Fibroblast of lung (primary cell): ENCODE measurements around the gene EIF2S1. TPM values are rescaled to one million over a fixed set of nuclear protein-coding genes. Genes with fewer than 3 reads are reported as not detected.

ENCODE experiments used
- DNase-seq, 2 donors: peaks; one replicate each; pipeline versions ENCODE4 v3.0.0 to v3.0.0-alpha.2; 2010; ENCODE audit warnings: low read depth in 2 of 2
- H2AFZ ChIP-seq: 2 replicates; pipeline ENCODE4 v1.5.1; 2012; ENCODE audit warnings: low read length, control low read depth, inconsistent platforms
- H3K27ac ChIP-seq: 2 replicates; pipeline ENCODE4 v1.5.1; 2011; ENCODE audit warnings: low read length, control low read depth; ENCODE audit not compliant: insufficient read depth
- H3K27me3 ChIP-seq: 2 replicates; pipeline ENCODE4 v1.5.1; 2011; ENCODE audit warnings: mild to moderate bottlenecking, low read length; ENCODE audit not compliant: control insufficient read depth, insufficient read depth
- H3K36me3 ChIP-seq: 2 replicates; pipeline ENCODE4 v1.5.1; 2011; ENCODE audit warnings: low read length; ENCODE audit not compliant: control insufficient read depth, insufficient read depth
- H3K4me1 ChIP-seq: 2 replicates; pipeline ENCODE4 v1.5.1; 2011; ENCODE audit warnings: low read length; ENCODE audit not compliant: control insufficient read depth, insufficient read depth; ENCODE audit errors: extremely low read depth
- H3K4me2 ChIP-seq: 2 replicates; pipeline ENCODE4 v1.5.1; 2011; ENCODE audit warnings: low read length, control low read depth; ENCODE audit not compliant: insufficient read depth; ENCODE audit errors: extremely low read depth
- H3K4me3 ChIP-seq, 4 experiments: fragments of 200-600 bp in 1 of 4; sonication (generic) in 1 of 4; replicated peaks in 1 of 4; 2 replicates each; pipeline ENCODE4 v1.5.1; 2011 to 2016; ENCODE audit warnings: low read length in 4 of 4, low read depth in 3 of 4, mild to moderate bottlenecking in 3 of 4, control low read depth in 2 of 4, inconsistent platforms in 1 of 4, mixed read lengths in 1 of 4; ENCODE audit not compliant: insufficient read depth in 1 of 4; ENCODE audit errors: control extremely low read depth in 1 of 4
- H3K79me2 ChIP-seq: 2 replicates; pipeline ENCODE4 v1.5.1; 2012; ENCODE audit warnings: mild to moderate bottlenecking, low read length, inconsistent platforms; ENCODE audit not compliant: control insufficient read depth, insufficient read depth
- H3K9ac ChIP-seq: 2 replicates; pipeline ENCODE4 v1.5.1; 2011; ENCODE audit warnings: mild to moderate bottlenecking, low read length, control low read depth; ENCODE audit not compliant: insufficient read depth
- H3K9me3 ChIP-seq: 2 replicates; pipeline ENCODE4 v1.5.1; 2012; ENCODE audit warnings: low read depth, low read length; ENCODE audit not compliant: control insufficient read depth, insufficient read depth
- H4K20me1 ChIP-seq: 2 replicates; pipeline ENCODE4 v1.5.1; 2011; ENCODE audit warnings: low read length; ENCODE audit not compliant: control insufficient read depth, insufficient read depth; ENCODE audit errors: extremely low read depth
- EZH2 ChIP-seq: IDR thresholded peaks from 2 replicates; pipeline ENCODE4 v1.5.1; 2012; ENCODE audit warnings: low read length, control low read depth, mild to moderate bottlenecking; ENCODE audit errors: missing control alignments
- polyA plus RNA-seq, 2 donors: library from polyadenylated mRNA; depleted of rRNA in 1 of 2; stranded (reverse) in 1 of 2; unstranded in 1 of 2; fragments of >200 nt; gene quantifications; 2 replicates each; pipeline ENCODE4 v1.2.1, GENCODE V29; 2011 to 2012; ENCODE audit warnings: missing spikeins in 1 of 2
- total RNA-seq: library from RNA; depleted of rRNA; stranded (reverse); fragments of >200 nt; gene quantifications from 2 replicates; pipeline ENCODE4 v1.2.1, GENCODE V29; 2014
- TF ChIP-seq, protein P1 (sequence below), 2 donors: IDR thresholded peaks in 1 of 2; conservative IDR thresholded peaks in 1 of 2; 1 replicate in 1 of 2; 2 replicates in 1 of 2; pipeline ENCODE4 v1.5.1; 2011 to 2012; ENCODE audit warnings: low read length in 2 of 2, control low read depth in 1 of 2, inconsistent platforms in 1 of 2, low read depth in 1 of 2, mild to moderate bottlenecking in 1 of 2

EIF2S1 gene
- total and polyA plus RNA-seq, 2 donors (not counting 1 experiment from before 2014, with no cell fraction given) = 180 to 182 TPM

DNA sequence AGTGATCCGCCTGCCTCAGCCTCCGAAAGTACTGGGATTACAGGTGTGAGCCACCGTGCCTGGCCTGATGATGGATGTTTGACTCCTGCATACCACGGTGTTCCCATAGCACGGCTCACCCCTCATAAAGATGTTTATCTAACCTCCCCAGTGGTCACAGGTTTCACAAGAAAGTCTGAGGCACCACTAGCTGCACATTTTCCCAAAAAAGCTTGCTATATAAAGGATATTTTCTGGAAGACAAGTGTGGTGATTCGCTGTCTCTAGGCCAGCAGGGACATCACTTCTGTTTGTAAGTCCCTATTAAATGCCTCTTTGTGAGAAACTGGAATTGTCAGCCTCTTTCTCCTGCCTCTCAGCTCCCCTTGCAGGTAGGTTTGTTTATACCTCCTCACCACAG lies 33.6 kb downstream of the EIF2S1 start:
- TF ChIP-seq, protein P1, sequence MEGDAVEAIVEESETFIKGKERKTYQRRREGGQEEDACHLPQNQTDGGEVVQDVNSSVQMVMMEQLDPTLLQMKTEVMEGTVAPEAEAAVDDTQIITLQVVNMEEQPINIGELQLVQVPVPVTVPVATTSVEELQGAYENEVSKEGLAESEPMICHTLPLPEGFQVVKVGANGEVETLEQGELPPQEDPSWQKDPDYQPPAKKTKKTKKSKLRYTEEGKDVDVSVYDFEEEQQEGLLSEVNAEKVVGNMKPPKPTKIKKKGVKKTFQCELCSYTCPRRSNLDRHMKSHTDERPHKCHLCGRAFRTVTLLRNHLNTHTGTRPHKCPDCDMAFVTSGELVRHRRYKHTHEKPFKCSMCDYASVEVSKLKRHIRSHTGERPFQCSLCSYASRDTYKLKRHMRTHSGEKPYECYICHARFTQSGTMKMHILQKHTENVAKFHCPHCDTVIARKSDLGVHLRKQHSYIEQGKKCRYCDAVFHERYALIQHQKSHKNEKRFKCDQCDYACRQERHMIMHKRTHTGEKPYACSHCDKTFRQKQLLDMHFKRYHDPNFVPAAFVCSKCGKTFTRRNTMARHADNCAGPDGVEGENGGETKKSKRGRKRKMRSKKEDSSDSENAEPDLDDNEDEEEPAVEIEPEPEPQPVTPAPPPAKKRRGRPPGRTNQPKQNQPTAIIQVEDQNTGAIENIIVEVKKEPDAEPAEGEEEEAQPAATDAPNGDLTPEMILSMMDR (conservative IDR thresholded peaks at IDR 0.05 in 1 of 2, IDR thresholded peaks at IDR 0.05 in 1 of 2; ENCODE audit: low read depth in 1 of 2, low read length in 2 of 2) = no peak
- no peak for TF ChIP-seq EZH2
- H3K9ac ChIP-seq = no peak overlapping the region
- H3K9me3 ChIP-seq = no peaks in the 10 kb centered on the region
- H3K27ac ChIP-seq = no peak overlapping the region
- H3K79me2 ChIP-seq = no peaks in the 10 kb centered on the region
- H3K36me3 ChIP-seq = no peaks in the 10 kb centered on the region
- H3K4me1 ChIP-seq = no peaks in the 10 kb centered on the region
- no peak overlapping the region for H3K4me3 ChIP-seq
- no peaks in the 10 kb centered on the region for H4K20me1 ChIP-seq
- H3K4me2 ChIP-seq = no peak overlapping the region
- H3K27me3 ChIP-seq = no peaks in the 10 kb centered on the region
- H2AFZ ChIP-seq = no peak overlapping the region
- DNase-seq = no peak

DNA sequence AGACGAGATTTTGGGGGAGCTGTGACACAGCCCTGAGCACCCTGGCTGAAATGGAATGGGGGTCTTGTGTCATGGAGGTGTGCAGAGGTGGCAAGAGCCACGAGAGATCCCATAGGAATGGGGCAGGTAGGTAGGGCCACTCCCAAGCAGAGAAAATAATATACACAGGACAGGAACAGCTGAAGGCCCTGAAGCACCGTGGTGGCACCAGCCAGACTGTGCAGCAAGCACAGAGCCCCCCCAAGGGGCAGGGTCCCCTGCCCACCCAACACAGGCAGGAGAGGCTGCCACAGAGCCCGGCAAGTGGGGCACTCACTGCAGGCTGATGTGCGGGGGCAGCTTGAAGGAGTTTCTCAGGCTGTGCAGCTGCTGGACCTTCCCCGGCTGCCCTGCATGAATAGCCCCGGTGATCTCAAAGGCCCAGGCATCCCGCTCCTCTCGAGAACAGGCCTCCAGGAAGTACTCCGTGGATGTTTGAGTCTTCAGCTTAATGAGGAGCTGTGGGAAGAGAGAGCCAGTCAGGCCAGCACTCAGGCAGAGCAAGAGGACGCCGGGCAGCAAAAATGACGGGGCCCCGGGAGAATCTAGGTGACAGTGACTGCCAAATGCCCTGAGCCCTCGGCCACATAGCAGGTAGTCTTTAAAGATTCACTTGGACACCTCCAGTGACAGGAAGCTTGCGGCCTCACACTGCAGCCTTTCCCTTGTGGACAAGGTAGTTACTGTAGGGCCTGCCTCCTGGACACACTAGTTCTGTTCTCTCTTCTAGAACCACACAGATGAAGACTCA lies 35.2 kb downstream of the EIF2S1 start:
- Histone ChIP-seq H3K79me2 (no peaks in the 10 kb centered on the region), H3K9ac (no peak overlapping the region), H3K4me1 (no peaks in the 10 kb centered on the region), H3K4me2 (no peak overlapping the region), H3K9me3 (no peaks in the 10 kb centered on the region), H4K20me1 (no peaks in the 10 kb centered on the region), H3K27ac (no peak overlapping the region), H3K4me3 (no peak overlapping the region), H3K36me3 (no peaks in the 10 kb centered on the region), H2AFZ (no peak overlapping the region), H3K27me3 (no peaks in the 10 kb centered on the region)
- TF ChIP-seq EZH2 = no peak
- TF ChIP-seq, protein P1 (conservative IDR thresholded peaks at IDR 0.05 in 1 of 2, IDR thresholded peaks at IDR 0.05 in 1 of 2; ENCODE audit: low read depth in 1 of 2, low read length in 2 of 2) = no peak
- DNase-seq = no peak

DNA sequence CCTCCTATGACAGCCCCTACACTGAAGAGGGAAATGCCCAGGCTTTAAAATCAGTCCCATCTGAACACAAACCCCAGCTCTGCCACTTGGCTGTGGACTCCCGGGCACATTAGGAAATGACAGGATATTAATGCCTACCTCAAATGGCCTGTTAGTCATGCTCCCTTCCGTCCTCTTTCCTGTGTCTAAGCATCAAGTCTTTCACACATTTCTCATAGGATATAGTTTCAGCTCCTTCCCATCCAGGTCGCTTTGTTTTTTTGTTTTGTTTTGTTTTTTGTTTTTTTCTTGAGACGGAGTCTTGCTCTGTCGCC lies 35.7 kb downstream of the EIF2S1 start:
- Histone ChIP-seq H3K4me2 (no peak overlapping the region), H4K20me1 (no peaks in the 10 kb centered on the region), H3K79me2 (no peaks in the 10 kb centered on the region), H3K4me1 (no peaks in the 10 kb centered on the region), H3K4me3 (no peak overlapping the region), H3K9ac (no peak overlapping the region), H3K9me3 (no peaks in the 10 kb centered on the region), H2AFZ (no peak overlapping the region), H3K36me3 (no peaks in the 10 kb centered on the region), H3K27me3 (no peaks in the 10 kb centered on the region), H3K27ac (no peak overlapping the region)
- DNase-seq = no peak
- TF ChIP-seq EZH2 = no peak
- TF ChIP-seq, protein P1 (conservative IDR thresholded peaks at IDR 0.05 in 1 of 2, IDR thresholded peaks at IDR 0.05 in 1 of 2; ENCODE audit: low read depth in 1 of 2, low read length in 2 of 2) = no peak
